Measurements from ENCODE around the gene LRRC45.

LRRC45 gene

DNA sequence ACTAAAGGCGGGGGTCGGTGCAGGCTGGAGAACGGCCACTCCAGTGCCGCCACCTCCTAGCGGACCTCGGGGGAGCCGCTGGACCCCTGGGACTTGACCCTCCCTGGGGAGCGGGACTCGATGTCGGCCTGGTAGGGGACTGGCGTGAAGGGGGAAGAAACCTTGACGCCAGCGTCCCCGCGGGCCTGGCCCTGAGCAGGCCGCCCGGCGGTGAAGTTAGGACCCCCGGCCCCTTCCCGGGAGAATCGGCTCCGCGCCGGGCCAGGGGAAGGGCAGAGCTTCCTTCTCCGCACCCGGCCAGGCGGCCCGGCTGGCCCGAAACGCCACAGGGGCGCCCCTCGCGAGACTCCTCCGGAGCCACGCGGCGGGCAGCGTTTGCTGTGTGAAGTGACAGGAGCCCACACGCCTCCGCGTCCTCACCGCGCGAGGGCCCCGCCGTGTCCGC is 42.1 kb downstream of the LRRC45 start:
- Histone ChIP-seq H3K27ac (replicated peaks) (peak overlapping the region; percentile 76), H3K4me3 (replicated peaks; ENCODE audit: insufficient read depth, low read length) (peak overlapping the region; percentile 96), H3K27me3 (ENCODE audit: insufficient read depth, poor library complexity, severe bottlenecking) (no peaks in the 10 kb centered on the region)
- TF ChIP-seq GABPA (IDR thresholded peaks at IDR 0.05; ENCODE audit: low read depth) (no peak), SPI1 (IDR thresholded peaks at IDR 0.05; ENCODE audit: borderline replicate concordance, low read depth) (no peak), POLR2AphosphoS5 (IDR thresholded peaks at IDR 0.05; ENCODE audit: low read depth) (no peak)
- TF ChIP-seq, protein P1, sequence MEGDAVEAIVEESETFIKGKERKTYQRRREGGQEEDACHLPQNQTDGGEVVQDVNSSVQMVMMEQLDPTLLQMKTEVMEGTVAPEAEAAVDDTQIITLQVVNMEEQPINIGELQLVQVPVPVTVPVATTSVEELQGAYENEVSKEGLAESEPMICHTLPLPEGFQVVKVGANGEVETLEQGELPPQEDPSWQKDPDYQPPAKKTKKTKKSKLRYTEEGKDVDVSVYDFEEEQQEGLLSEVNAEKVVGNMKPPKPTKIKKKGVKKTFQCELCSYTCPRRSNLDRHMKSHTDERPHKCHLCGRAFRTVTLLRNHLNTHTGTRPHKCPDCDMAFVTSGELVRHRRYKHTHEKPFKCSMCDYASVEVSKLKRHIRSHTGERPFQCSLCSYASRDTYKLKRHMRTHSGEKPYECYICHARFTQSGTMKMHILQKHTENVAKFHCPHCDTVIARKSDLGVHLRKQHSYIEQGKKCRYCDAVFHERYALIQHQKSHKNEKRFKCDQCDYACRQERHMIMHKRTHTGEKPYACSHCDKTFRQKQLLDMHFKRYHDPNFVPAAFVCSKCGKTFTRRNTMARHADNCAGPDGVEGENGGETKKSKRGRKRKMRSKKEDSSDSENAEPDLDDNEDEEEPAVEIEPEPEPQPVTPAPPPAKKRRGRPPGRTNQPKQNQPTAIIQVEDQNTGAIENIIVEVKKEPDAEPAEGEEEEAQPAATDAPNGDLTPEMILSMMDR (IDR thresholded peaks at IDR 0.05; ENCODE audit: insufficient read depth, low read length): no peak
- TF ChIP-seq, protein P2, sequence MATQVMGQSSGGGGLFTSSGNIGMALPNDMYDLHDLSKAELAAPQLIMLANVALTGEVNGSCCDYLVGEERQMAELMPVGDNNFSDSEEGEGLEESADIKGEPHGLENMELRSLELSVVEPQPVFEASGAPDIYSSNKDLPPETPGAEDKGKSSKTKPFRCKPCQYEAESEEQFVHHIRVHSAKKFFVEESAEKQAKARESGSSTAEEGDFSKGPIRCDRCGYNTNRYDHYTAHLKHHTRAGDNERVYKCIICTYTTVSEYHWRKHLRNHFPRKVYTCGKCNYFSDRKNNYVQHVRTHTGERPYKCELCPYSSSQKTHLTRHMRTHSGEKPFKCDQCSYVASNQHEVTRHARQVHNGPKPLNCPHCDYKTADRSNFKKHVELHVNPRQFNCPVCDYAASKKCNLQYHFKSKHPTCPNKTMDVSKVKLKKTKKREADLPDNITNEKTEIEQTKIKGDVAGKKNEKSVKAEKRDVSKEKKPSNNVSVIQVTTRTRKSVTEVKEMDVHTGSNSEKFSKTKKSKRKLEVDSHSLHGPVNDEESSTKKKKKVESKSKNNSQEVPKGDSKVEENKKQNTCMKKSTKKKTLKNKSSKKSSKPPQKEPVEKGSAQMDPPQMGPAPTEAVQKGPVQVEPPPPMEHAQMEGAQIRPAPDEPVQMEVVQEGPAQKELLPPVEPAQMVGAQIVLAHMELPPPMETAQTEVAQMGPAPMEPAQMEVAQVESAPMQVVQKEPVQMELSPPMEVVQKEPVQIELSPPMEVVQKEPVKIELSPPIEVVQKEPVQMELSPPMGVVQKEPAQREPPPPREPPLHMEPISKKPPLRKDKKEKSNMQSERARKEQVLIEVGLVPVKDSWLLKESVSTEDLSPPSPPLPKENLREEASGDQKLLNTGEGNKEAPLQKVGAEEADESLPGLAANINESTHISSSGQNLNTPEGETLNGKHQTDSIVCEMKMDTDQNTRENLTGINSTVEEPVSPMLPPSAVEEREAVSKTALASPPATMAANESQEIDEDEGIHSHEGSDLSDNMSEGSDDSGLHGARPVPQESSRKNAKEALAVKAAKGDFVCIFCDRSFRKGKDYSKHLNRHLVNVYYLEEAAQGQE (IDR thresholded peaks at IDR 0.05; ENCODE audit: insufficient replicate concordance, low read depth): no peak
- no peak for DNase-seq (ENCODE audit: low read depth in 1 of 2, low spot score in 1 of 2)

DNA sequence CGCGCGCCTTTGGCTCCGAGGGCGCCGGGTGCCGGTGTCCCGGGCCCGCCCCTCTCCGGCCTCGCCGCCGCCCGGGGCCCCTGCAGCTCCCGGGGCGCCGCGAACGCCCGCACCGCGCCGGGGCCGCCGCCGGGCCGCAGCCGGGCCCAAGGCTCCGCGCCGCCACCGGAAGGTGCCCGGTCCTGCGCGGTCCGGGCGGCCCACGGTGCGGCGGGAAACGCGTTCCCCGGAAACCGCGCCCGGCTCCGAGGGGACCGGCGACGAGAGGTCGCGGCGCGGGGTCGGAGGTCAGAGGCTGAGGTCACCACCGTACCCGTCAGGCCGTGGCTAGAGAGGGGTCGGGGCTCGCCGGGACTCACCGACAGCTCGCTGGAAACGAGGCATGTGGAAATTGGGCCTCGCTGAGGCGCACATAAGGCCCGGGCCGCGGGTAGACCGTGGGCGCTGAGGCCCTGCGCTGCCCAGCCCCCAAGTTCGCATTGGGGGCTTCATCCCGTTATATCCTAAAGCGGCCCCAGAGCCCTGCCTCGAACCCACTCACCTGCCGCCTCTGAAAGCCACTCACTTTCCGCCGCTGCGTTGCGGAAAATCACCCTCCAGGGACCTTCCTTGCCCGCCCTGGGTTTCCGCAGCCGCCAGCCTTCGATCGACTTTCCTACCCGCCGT is 42.7 kb downstream of the LRRC45 start, which contains the start of gene DUS1L:
Gene DUS1L, minus strand, starts transcription at position 167 of the 666 bp plus-strand sequence. CDS start 745 bp downstream, outside the sequence.
- no peaks in the 10 kb centered on the region for H3K27me3 ChIP-seq (ENCODE audit: insufficient read depth, poor library complexity, severe bottlenecking)
- H3K4me3 ChIP-seq (replicated peaks; ENCODE audit: insufficient read depth, low read length): peak within 1 kb of the TSS; percentile 96
- H3K27ac ChIP-seq (replicated peaks): peak within 1 kb of the TSS; percentile 76
- peak in 1 of 2 experiments; percentile 50 for DNase-seq (ENCODE audit: low read depth in 1 of 2, low spot score in 1 of 2)
- TF ChIP-seq, protein P2 (IDR thresholded peaks at IDR 0.05; ENCODE audit: insufficient replicate concordance, low read depth): no peak
- TF ChIP-seq GABPA (IDR thresholded peaks at IDR 0.05; ENCODE audit: low read depth): peak; percentile 96
- no peak for TF ChIP-seq SPI1 (IDR thresholded peaks at IDR 0.05; ENCODE audit: borderline replicate concordance, low read depth)
- peak; percentile 71 for TF ChIP-seq POLR2AphosphoS5 (IDR thresholded peaks at IDR 0.05; ENCODE audit: low read depth)

DNA sequence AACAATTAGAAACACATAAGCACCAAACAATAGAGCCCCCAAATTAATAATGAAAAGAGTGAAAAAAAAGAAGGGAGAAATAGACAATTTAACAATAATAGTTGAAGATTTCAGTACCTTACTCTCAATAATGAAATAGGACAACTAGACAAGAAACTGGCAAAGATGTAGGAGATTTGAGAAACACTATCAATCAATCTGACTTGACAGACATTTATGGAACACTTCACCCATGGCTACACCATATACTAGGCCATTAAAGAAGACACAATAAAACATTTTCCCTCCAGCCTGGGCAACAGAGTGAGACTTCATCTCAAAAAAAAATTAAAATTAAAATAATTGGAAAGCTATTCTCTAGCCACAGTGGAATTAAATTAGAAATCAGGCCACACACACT is 47.5 kb downstream of the LRRC45 start:
- DNase-seq (ENCODE audit: low read depth in 1 of 2, low spot score in 1 of 2): no peak
- TF ChIP-seq POLR2AphosphoS5 (IDR thresholded peaks at IDR 0.05; ENCODE audit: low read depth): no peak
- TF ChIP-seq, protein P1 (IDR thresholded peaks at IDR 0.05; ENCODE audit: insufficient read depth, low read length): no peak
- TF ChIP-seq GABPA (IDR thresholded peaks at IDR 0.05; ENCODE audit: low read depth): no peak
- TF ChIP-seq SPI1 (IDR thresholded peaks at IDR 0.05; ENCODE audit: borderline replicate concordance, low read depth): no peak
- TF ChIP-seq, protein P2 (IDR thresholded peaks at IDR 0.05; ENCODE audit: insufficient replicate concordance, low read depth): no peak
- no peaks in the 10 kb centered on the region for H3K27me3 ChIP-seq (ENCODE audit: insufficient read depth, poor library complexity, severe bottlenecking)
- H3K27ac ChIP-seq (replicated peaks): no peak overlapping the region
- no peak overlapping the region for H3K4me3 ChIP-seq (replicated peaks; ENCODE audit: insufficient read depth, low read length)

Measured in HL-60 (cell line).